DOHH2 (cell line): ENCODE data around the gene METRN.

Experiments
- H3F3A ChIP-seq: fragments of 200-600 bp; sonication (generic), shearing (Covaris generic); 2 replicates; pipeline ENCODE4 v1.6.0; 2016; ENCODE audit warnings: antibody characterized with exemption, mild to moderate bottlenecking; ENCODE audit not compliant: control insufficient read depth, insufficient read depth
- H3K27ac ChIP-seq: fragments of 200-600 bp; sonication (generic); 2 replicates; pipeline ENCODE4 v1.5.1; 2014; ENCODE audit warnings: low read depth, mild to moderate bottlenecking, low read length, moderate library complexity
- H3K27me3 ChIP-seq: fragments of 200-600 bp; sonication (generic); 2 replicates; pipeline ENCODE4 v1.6.1; 2014; ENCODE audit warnings: mild to moderate bottlenecking, low read length, mixed read lengths; ENCODE audit not compliant: control insufficient read depth
- H3K36me3 ChIP-seq: fragments of 200-600 bp; sonication (generic); 2 replicates; pipeline ENCODE4 v1.6.1; 2014; ENCODE audit warnings: mild to moderate bottlenecking, low read length, moderate library complexity, mixed read lengths; ENCODE audit not compliant: control insufficient read depth
- H3K4me1 ChIP-seq: fragments of 200-600 bp; sonication (generic); 2 replicates; pipeline ENCODE4 v1.6.1; 2014; ENCODE audit warnings: mild to moderate bottlenecking, low read length, mixed read lengths; ENCODE audit not compliant: control insufficient read depth
- H3K4me2 ChIP-seq: fragments of 200-600 bp; sonication (generic); 2 replicates; pipeline ENCODE4 v1.6.0; 2014; ENCODE audit warnings: mild to moderate bottlenecking, low read length, moderate library complexity
- H3K4me3 ChIP-seq: fragments of 200-600 bp; sonication (generic); 2 replicates; pipeline ENCODE4 v1.5.1; 2014; ENCODE audit warnings: mild to moderate bottlenecking, low read length, mixed read lengths
- H3K79me2 ChIP-seq: fragments of 200-600 bp; sonication (generic); 2 replicates; pipeline ENCODE4 v1.6.1; 2014; ENCODE audit warnings: mild to moderate bottlenecking, low read length, mixed read lengths; ENCODE audit not compliant: control insufficient read depth
- H3K9me2 ChIP-seq: fragments of 200-600 bp; sonication (generic); replicated peaks from 2 replicates; pipeline ENCODE4 v1.6.1; 2014; ENCODE audit warnings: mild to moderate bottlenecking, low read length, mixed read lengths; ENCODE audit not compliant: control insufficient read depth
- H3K9me3 ChIP-seq: fragments of 200-600 bp; sonication (generic); 2 replicates; pipeline ENCODE4 v1.6.1; 2014; ENCODE audit warnings: antibody characterized with exemption, low read length, mixed read lengths; ENCODE audit not compliant: control insufficient read depth, insufficient read depth
- H4K20me1 ChIP-seq: fragments of 200-600 bp; sonication (generic); 2 replicates; pipeline ENCODE4 v1.6.0; 2014; ENCODE audit warnings: low read depth, mild to moderate bottlenecking, antibody characterized with exemption, low read length, moderate library complexity; ENCODE audit not compliant: control insufficient read depth, insufficient read depth
- CTCF ChIP-seq: fragments of 200-600 bp; sonication (generic); IDR thresholded peaks from one replicate; pipeline ENCODE4 v1.5.1; 2014; ENCODE audit warnings: antibody characterized with exemption, mild to moderate bottlenecking, low read depth, low read length; ENCODE audit not compliant: poor library complexity, severe bottlenecking
- EZH2phosphoT487 ChIP-seq: fragments of 200-600 bp; sonication (generic); IDR thresholded peaks from 2 replicates; pipeline ENCODE4 v1.6.1; 2017; ENCODE audit warnings: borderline replicate concordance, mild to moderate bottlenecking, antibody characterized with exemption, low read length, moderate library complexity, mixed read lengths

METRN gene

DNA sequence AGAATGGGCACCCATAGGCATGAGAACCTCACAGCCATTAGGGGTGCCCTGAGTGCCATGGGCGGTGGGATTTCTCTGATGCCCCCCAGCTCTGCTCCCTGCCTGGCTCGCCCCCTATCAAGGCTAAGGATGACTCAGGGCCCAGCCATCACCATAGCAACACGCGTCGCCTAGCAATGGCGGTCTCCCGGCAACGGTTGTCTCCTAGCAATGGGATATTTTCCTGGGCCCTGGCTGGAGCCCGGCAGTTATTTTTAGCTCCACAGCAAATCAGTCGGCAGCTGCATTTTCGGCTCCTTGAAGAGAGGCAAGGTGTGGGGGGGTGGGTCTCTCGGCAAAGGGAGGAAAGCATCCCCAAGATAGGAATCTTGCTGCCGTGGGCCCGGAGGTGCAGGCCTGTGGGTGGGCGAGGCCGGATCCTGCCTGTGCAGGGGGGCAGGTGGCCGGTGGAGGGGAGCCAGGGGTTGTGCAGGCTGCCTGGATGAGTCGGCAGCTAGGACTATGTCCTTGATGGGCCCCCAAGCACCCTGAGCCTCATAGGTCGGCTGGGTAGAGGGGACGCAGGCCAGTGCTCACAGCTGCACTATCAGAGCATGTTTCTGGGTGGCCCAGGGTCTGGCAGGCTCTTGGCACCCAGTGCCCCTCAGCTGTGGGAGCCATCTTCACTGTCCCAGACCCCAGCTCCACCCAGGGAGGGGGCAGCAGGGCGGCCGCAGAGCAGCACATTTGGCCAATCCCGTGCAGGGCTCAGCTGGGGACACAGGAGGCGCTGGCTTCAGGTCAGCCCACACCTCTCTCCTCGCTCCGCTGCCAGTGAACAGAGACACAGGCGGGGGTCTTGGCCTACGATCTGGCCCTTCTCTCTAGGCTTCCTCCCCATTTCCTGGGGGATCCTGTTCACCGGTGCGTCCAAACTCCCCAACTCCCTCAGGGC, 5.1 kb upstream of the METRN start:
- Histone ChIP-seq H3K4me2 (no peak overlapping the region), H3K27me3 (peaks cover 40% of the 10 kb centered on the region), H4K20me1 (0 out of 2 replicates have a peak, but pooled peaks cover 4% of the 10 kb centered on the region), H3K27ac (no peak overlapping the region), H3K36me3 (no peaks in the 10 kb centered on the region), H3K79me2 (no peaks in the 10 kb centered on the region), H3K4me3 (no peak overlapping the region), H3K9me2 (no peaks in the 10 kb centered on the region), H3K4me1 (peaks cover 11% of the 10 kb centered on the region), H3K9me3 (no peaks in the 10 kb centered on the region), H3F3A (0 out of 2 replicates have a peak, but pooled peaks cover 2% of the 10 kb centered on the region)
- TF ChIP-seq CTCF: no peak
- no peak for TF ChIP-seq EZH2phosphoT487

- no peaks in the 10 kb centered on the region for H3K36me3 ChIP-seq
- no peaks in the 10 kb centered on the region for H3K79me2 ChIP-seq
- H3K9me3 ChIP-seq: no peaks in the 10 kb centered on the region
- 0 out of 2 replicates have a peak, but pooled peaks cover 4% of the 10 kb centered on the region for H4K20me1 ChIP-seq
- peaks cover 14% of the 10 kb centered on the region for H3K4me1 ChIP-seq
- no peak overlapping the region for H3K4me2 ChIP-seq
- no peak overlapping the region for H3K4me3 ChIP-seq
- H3K27me3 ChIP-seq: peaks cover 44% of the 10 kb centered on the region
- H3F3A ChIP-seq: 0 out of 2 replicates have a peak, but pooled peaks cover 2% of the 10 kb centered on the region
- H3K27ac ChIP-seq: no peak overlapping the region
- TF ChIP-seq CTCF (no peak), EZH2phosphoT487 (no peak)
- H3K9me2 ChIP-seq: no peaks in the 10 kb centered on the region
These were observed 4.3 kb upstream of the METRN start for GRCh38 chr16:710500-711075.

DNA sequence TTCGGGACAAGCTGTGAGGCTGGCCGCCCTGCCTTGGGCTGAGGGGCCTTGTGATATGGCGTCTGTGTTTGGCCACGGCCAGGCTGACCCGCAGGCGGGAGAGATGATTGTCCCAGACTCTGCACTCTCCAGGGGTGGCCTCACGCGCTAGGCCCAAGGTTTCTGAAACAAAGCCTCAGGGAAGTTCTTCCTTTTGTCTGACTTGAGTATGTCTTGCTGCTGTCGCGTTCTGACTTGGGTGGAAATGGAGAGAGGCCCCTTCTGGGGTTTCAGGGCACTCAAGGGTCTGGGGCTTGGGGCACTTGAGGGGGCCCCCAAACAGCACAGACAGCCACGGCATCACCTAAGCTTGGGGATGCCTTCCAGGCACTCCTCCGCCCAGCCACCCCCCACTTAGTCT, 3.8 kb upstream of the METRN start:
- Histone ChIP-seq H3K27me3 (peaks cover 48% of the 10 kb centered on the region), H4K20me1 (peaks cover 6% of the 10 kb centered on the region; the same call in 1 of the 2 replicates), H3K79me2 (0 out of 2 replicates have a peak, but pooled peaks cover 2% of the 10 kb centered on the region), H3K4me3 (no peak overlapping the region), H3K36me3 (no peaks in the 10 kb centered on the region), H3K9me3 (no peaks in the 10 kb centered on the region), H3K9me2 (no peaks in the 10 kb centered on the region), H3K4me1 (peaks cover 18% of the 10 kb centered on the region), H3F3A (0 out of 2 replicates have a peak, but pooled peaks cover 2% of the 10 kb centered on the region), H3K27ac (no peak overlapping the region), H3K4me2 (no peak overlapping the region)
- TF ChIP-seq CTCF (no peak), EZH2phosphoT487 (no peak)
